ENCODE measurements around the gene ZNF766. TPM values are rescaled to one million over a fixed set of nuclear protein-coding genes. Genes with fewer than 3 reads are reported as not detected.

Gene ZNF766
- total and polyA plus RNA-seq, 9 of the 15 experiments (the other 6 are each of a cell fraction or from before 2014, with no cell fraction given): 6.7 to 23.0 (median 11.2) TPM

GRCh38 chr19:52269338-52270261, at the start of gene ZNF766 (continued):
- no peak for TF ChIP-seq ZNF318 (IDR thresholded peaks at IDR 0.05; ENCODE audit: borderline replicate concordance in 1 of 2, low read depth in 1 of 2)
- TF ChIP-seq ESRRA (IDR thresholded peaks at IDR 0.05; ENCODE audit: borderline replicate concordance, low read depth): no peak; the same call in 1 of the 2 replicates
- TF ChIP-seq BCL6 (CRISPR knock-in tag; IDR thresholded peaks at IDR 0.05): no peak
- no peak for TF ChIP-seq PRPF4 (IDR thresholded peaks at IDR 0.05; ENCODE audit: insufficient read depth, low read depth, low read length, poor library complexity, severe bottlenecking)
- no peak for TF ChIP-seq FOXK1 (CRISPR knock-in tag; IDR thresholded peaks at IDR 0.05; ENCODE audit: borderline replicate concordance)
- TF ChIP-seq CUX1 (CRISPR knock-in tag; IDR thresholded peaks at IDR 0.05): no peak
- no peak for TF ChIP-seq GABPB2 (CRISPR knock-in tag; conservative IDR thresholded peaks at IDR 0.05)
- TF ChIP-seq XRCC3 (IDR thresholded peaks at IDR 0.05): no peak
- peak; percentile 89 for TF ChIP-seq NKRF (IDR thresholded peaks at IDR 0.05; ENCODE audit: borderline replicate concordance)
